ENCODE measurements around the gene RBMS1.
A peak's percentile ranks its signal among the peaks of the same experiment; 100 is the strongest.

The RBMS1 gene

GRCh38 chr2:160355080-160355479 lies 138.5 kb downstream of the RBMS1 start:
- DNase-seq: no peak

GRCh38 chr2:160354677-160355076 lies 138.9 kb downstream of the RBMS1 start:
- DNase-seq: no peak

GRCh38 chr2:160353813-160354212 lies 139.8 kb downstream of the RBMS1 start:
- no peak for DNase-seq

- no peak for DNase-seq
Observed at GRCh38 chr2:160353166-160353565, 140.4 kb downstream of the RBMS1 start.

- DNase-seq: no peak
Observed at GRCh38 chr2:160352500-160352899, 141.1 kb downstream of the RBMS1 start.

GRCh38 chr2:160351956-160352355 lies 141.7 kb downstream of the RBMS1 start:
- DNase-seq: peak; percentile 46

- DNase-seq: no peak
Observed at GRCh38 chr2:160349306-160349705, 144.3 kb downstream of the RBMS1 start.

- peak; percentile 42 for DNase-seq
Observed at GRCh38 chr2:160347269-160347863, 146.2 kb downstream of the RBMS1 start.

- DNase-seq: peak; percentile 53
Observed at GRCh38 chr2:160345071-160345764, 148.4 kb downstream of the RBMS1 start.

GRCh38 chr2:160343404-160343803 lies 150.2 kb downstream of the RBMS1 start:
- DNase-seq: no peak

- DNase-seq: no peak
Observed at GRCh38 chr2:160339726-160340125, 153.9 kb downstream of the RBMS1 start.

- DNase-seq: no peak
Observed at GRCh38 chr2:160338901-160339685, 154.5 kb downstream of the RBMS1 start.

GRCh38 chr2:160337728-160338127 lies 155.9 kb downstream of the RBMS1 start:
- DNase-seq: no peak

- DNase-seq: no peak
Observed at GRCh38 chr2:160336635-160337034, 157.0 kb downstream of the RBMS1 start.

GRCh38 chr2:160336105-160336504 lies 157.5 kb downstream of the RBMS1 start:
- peak; percentile 39 for DNase-seq

- no peak for DNase-seq
Observed at GRCh38 chr2:160335441-160335840, 158.2 kb downstream of the RBMS1 start.

- peak; percentile 68 for DNase-seq
Observed at GRCh38 chr2:160334028-160334741, 159.4 kb downstream of the RBMS1 start.

- no peak for DNase-seq
Observed at GRCh38 chr2:160333324-160334027, 160.1 kb downstream of the RBMS1 start.

GRCh38 chr2:160332318-160332717 lies 161.3 kb downstream of the RBMS1 start:
- DNase-seq: peak; percentile 56

GRCh38 chr2:160331258-160332025 lies 162.2 kb downstream of the RBMS1 start:
- DNase-seq: no peak

GRCh38 chr2:160328811-160329527 lies 164.6 kb downstream of the RBMS1 start:
- DNase-seq: peak; percentile 51

All from activated CD4-positive, alpha-beta T cell treated with anti-CD3 and anti-CD28 coated beads, Interleukin-2, amount 50 U/mL, for 16 hours (primary cell).